ENCODE measurements around the gene AKAP6.
"Not testable (repeated sequence)": the region's sequence is repeated elsewhere in the genome, so short reads cannot be mapped to it uniquely, and the experiment has no call there.

AKAP6 gene

GRCh38 chr14:32432813-32433538 lies 103.9 kb downstream of the AKAP6 start:
- H3K4me3 ChIP-seq: no peak overlapping the region
- H3K27ac ChIP-seq: no peak overlapping the region

- H3K27ac ChIP-seq: no peak overlapping the region
- H3K4me3 ChIP-seq: no peak overlapping the region
Observed at GRCh38 chr14:32434180-32434579, 105.1 kb downstream of the AKAP6 start.

DNA sequence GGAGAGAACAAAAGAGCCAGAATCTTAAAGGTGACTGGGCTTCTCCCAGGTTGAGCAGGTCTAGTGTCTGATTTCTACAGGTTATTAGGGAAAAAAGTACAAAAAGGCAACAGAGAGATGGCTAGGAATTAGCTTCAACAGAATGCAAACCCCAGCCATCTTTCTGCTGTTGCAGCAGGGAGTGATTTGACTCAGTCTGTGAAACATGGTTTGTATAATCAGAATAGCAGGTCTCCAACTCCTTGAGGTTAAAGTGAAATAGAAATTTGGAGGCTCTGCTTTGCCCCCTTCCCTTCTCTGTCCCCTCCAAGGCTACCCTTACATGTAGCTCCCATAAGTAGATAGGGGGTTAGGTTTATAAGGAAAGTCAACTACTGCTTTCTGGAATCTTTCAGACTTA lies 105.8 kb downstream of the AKAP6 start:
- no peak overlapping the region for H3K27ac ChIP-seq
- H3K4me3 ChIP-seq: no peak overlapping the region

DNA sequence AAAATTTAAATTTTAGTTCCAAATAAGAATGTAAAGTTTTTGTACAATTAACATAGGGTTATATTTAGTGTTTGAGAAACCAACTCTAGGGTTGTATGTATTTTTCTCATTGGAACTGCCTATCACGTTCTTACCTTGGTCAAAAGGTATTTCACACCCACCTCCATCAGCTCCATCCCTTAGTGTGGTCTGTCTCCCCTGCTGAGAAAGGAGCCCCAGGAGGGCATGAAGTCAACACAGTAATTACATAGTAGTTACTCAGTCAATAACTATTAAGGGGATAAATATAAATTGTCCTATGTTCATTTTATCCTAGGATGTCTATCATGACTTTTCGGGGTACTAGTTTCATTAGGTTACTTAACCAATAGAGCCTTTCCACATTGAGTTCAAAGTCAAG lies 106.3 kb downstream of the AKAP6 start:
- Histone ChIP-seq H3K27ac (no peak overlapping the region), H3K4me3 (no peak overlapping the region)

DNA sequence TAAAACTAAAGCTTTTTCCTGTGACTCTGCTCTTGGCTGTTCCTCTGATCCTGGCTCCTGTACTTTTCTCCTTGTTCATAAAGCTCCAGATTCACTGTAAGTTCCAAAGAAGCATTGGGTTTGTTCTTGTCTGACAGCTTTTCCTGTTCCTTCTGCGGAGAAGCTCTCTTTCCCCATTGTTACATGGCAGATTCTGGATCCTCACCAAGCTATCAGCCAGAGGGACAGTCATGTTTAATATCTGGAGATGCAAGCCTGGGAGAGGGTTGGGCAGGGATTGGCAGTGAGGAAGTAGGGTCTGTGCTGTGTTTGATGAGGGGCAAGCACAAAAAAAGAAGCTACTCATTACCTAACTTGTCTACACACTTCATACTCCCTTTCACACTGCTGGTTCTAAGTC lies 107.9 kb downstream of the AKAP6 start:
- H3K4me3 ChIP-seq: no peak overlapping the region
- H3K27ac ChIP-seq: no peak overlapping the region

- no peak overlapping the region for H3K4me3 ChIP-seq
- peak overlapping the region in 3 of 21 experiments; percentile 16 to 18 (median 17) for H3K27ac ChIP-seq
Observed at GRCh38 chr14:32438517-32438916, 109.4 kb downstream of the AKAP6 start.

DNA sequence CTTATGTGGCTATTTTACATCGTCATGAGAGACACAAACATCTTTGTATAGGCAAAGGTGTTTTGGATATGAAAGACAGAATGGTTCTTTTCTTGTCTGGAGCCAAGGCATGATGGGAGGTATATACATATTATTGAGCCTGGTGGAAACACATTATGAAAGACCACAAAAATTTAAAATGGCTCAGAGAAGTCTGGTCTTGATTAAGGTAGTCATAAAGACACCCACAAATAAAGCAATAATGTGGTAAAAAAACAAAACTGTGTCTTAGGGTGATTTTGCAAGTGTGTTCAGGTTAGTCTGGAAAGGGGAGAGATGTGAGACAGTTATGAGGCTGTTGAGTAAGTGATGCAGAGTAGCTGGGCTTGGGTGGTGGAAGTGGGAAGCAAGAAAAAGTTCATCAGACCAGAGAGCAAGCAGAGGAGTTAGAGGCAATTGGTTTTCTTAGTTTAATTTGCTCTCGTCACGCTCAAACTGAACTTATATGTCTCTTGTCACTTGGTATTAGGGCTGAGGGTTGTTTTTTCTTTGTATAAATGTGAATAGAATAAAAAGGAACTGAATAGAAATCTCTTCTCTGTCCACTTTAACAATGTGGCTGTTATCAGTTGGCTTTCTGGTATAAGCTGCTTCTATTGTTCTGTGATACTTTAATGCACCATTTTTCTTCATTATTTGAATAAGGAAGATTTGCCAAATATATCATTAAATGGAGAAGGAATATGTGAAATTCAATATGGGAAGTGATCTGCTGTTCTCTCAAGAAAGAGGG lies 115.0 kb downstream of the AKAP6 start:
- Histone ChIP-seq H3K27ac (no peak overlapping the region), H3K4me3 (no peak overlapping the region)

DNA sequence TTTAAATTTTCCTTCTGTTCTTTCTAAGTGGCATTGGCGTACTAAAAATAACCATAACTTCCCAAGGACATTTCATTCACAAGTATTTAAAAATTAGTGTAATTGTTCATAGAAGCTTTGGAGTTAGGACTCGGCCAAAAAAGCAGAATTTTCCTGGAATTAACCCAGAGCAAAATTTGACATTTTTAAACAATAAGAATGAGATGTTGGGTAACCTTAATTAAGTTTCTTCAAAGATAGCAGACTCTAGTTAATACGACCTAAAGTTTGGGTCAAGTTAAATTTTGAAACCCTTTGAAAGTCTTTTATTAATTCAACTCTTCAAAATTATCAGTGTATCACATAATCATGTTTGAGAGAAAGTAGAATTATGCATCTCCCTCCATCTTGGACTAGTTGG lies 118.3 kb downstream of the AKAP6 start:
- H3K27ac ChIP-seq: no peak overlapping the region
- no peak overlapping the region for H3K4me3 ChIP-seq

DNA sequence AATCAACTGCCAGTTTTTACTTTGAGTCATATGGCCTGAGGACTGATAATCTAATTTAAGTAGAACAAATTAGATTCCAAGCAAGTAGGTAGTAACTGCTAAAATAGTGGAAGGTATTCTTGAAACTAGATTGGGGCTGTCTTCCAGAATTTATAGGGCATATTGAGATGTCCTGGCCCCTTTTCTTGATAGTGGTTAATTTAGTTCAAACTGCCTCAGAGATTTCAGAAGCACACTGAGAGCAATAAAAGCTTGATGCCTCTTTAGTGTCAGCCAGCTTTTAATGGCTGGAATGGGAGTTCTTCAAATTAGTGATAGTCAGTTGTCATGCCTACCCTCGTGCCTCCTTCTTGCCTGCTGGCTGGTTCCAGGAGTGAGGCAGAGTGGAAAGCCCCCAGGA lies 120.5 kb downstream of the AKAP6 start:
- no peak overlapping the region for H3K27ac ChIP-seq
- no peak overlapping the region for H3K4me3 ChIP-seq

DNA sequence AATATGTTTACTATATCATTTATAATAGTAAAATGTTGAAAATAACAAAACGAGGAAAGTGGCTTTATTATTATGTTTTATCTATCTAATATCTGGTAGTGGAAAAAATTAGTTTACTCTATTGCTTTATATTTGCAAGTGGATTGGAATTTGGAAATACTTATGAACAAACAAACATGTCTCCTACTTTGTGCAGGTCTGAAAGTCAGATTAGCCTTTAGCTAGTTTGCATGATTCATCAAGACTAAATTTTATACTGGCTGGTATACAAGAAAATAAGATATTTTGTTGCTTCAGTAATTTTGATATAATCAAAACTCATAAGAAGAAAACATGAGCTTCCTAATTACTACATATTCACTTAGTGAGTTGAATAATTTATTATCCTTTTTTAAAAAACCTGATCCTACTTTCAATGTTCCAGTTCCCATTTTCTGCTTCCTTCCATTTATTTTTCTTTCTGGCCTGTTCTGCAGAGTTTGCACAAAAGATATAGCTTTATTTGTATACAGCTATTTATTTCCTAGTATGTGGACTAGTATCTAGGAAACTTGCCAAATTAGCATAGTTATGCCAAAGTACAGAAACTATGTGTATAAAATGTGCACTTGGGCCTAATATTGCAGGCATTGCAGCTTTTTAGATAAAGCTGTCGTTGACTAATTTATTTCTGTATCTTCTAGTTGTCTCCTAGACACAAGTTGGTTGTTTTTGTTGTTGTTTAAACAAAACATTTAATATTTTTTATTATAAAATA lies 122.0 kb downstream of the AKAP6 start:
- H3K4me3 ChIP-seq: no peak overlapping the region
- no peak overlapping the region for H3K27ac ChIP-seq

GRCh38 chr14:32453857-32454810 lies 125.0 kb downstream of the AKAP6 start:
- Histone ChIP-seq H3K27ac (no peak overlapping the region), H3K4me3 (no peak overlapping the region)

DNA sequence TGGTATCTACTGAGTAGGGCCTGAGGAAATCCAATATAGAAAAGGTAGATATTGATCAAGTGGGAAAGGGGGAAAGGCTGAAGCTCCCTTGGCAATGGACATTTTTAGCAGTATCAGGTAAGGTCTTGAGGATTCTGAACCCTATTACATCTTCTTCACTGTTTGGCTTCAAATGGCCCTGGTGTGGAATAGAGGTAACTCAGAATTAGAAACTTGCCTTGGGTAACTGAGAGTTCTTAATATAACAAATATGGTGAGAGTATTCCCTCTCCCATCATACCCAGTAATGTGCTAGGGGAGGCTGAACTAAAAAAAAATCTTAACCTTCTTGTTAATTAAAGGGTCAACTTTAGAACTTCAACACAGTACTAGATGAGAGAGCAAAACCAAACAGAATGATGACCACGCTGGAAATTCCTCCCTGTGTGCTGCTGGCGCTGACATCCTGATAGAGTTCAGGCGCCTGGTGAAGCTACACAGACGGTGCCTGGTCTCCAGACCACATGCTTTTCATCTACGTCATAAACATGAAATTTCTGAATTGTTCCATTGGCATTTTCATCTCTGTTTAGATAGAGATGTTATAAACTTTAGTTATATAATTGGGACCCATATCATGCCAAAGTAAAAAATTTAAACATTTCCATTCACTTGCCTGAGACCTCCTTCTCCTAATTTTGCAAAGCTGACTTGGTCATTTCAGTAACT lies 128.3 kb downstream of the AKAP6 start:
- H3K27ac ChIP-seq: no peak overlapping the region
- no peak overlapping the region for H3K4me3 ChIP-seq

- H3K27ac ChIP-seq: no peak overlapping the region
Observed at GRCh38 chr14:32458720-32459119, 129.6 kb downstream of the AKAP6 start.

DNA sequence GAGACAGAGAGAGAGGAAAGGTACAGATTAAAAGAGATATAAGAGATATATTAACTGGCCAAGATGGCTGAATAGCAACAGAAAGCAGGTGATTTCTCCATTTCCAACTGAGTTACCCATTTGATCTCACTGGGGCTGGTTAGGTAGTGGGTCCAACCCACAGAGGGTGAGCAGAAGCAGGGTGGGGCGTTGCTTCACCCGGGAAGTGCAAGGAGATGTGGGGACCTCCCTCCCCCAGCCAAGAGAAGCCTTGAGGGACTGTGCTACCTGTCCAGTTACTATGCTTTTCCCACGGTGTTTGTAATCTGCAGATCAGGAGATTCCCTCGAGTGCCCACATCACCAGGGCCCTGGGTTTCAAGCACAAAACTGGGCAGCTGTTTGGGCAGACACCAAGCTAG lies 131.2 kb downstream of the AKAP6 start:
- Histone ChIP-seq H3K27ac (no peak overlapping the region), H3K4me3 (no peak overlapping the region)

More at GRCh38 chr14:32458720-32459119, 129.6 kb downstream of the AKAP6 start:
- H3K4me3 ChIP-seq: no peak overlapping the region

DNA sequence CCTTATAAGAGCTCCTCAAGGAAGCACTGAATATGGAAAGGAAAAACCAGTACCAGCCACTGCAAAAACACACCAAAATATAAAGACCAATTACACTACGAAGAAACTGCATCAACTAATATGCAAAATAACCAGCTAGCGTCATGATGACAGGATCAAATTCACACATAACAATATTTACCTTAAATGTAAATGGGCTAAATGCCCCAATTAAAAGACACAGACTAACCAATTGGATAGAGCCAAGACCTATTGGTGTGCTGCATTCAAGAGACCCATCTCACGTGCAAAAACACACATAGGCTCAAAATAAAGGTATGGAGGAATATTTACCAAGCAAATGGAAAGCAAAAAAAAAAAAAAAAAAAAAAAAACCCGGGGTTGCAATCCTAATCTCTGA lies 133.5 kb downstream of the AKAP6 start:
- not testable (repeated sequence) for H3K4me3 ChIP-seq, H3K27ac ChIP-seq

DNA sequence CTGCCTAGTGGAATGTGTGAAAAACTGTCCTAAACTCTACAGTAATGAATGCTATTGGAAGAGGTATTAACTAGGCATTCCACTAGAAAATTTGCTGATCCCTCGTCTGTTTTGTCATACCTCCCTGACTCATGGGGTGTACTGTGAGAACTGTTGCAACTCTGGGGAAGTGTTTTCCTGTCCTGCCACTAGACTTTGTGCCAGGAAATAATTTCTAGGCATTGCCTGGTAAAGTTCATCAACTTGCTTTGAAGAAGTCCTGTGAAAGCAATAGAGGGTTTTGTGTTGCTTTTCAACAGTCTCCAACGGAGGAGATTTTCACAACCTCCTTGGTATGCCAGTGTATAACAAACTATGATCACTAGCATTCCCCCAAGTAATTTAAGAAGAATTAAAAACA lies 139.9 kb downstream of the AKAP6 start:
- Histone ChIP-seq H3K27ac (peak overlapping the region in 5 of 21 experiments; percentile 5 to 44 (median 17)), H3K4me3 (no peak overlapping the region)

GRCh38 chr14:32469388-32470160 lies 140.5 kb downstream of the AKAP6 start:
- H3K27ac ChIP-seq: peak overlapping the region in 4 of 21 experiments; percentile 8 to 44 (median 32)
- H3K4me3 ChIP-seq: no peak overlapping the region

GRCh38 chr14:32470161-32470715 lies 141.1 kb downstream of the AKAP6 start:
- Histone ChIP-seq H3K27ac (peak overlapping the region in 2 of 21 experiments; percentile 3 to 23), H3K4me3 (no peak overlapping the region)
